G401.6 (cell line): ENCODE results near the gene TOPBP1.
"Not testable (repeated sequence)": the region's sequence is repeated elsewhere in the genome, so short reads cannot be mapped to it uniquely, and the experiment has no call there.

ENCODE experiments used
- FAIRE-seq: peaks from 2 replicates; lab custom pipeline; 2012; peaks lifted over from hg19 to GRCh38; lab: Jason Lieb, UNC

TOPBP1 gene

GRCh38 chr3:133661454-133662277 is at the start of gene TOPBP1:
TSS of gene TOPBP1 (minus strand) at chr3:133661941. CDS start at chr3:133661127, 814 bp downstream.
- FAIRE-seq: peak; percentile 56

GRCh38 chr3:133711013-133711412 is 49.3 kb upstream of the TOPBP1 start:
- no peak for FAIRE-seq

GRCh38 chr3:133709139-133709750 is 47.5 kb upstream of the TOPBP1 start:
- no peak for FAIRE-seq

- FAIRE-seq: no peak
These were observed 44.3 kb upstream of the TOPBP1 start for GRCh38 chr3:133706033-133706432.

GRCh38 chr3:133703915-133704314 is 42.2 kb upstream of the TOPBP1 start:
- no peak for FAIRE-seq

- no peak for FAIRE-seq
These were observed 40.0 kb upstream of the TOPBP1 start for GRCh38 chr3:133701435-133702358.

- FAIRE-seq: no peak
These were observed 38.6 kb upstream of the TOPBP1 start for GRCh38 chr3:133700351-133700750.

- no peak for FAIRE-seq
These were observed 38.2 kb upstream of the TOPBP1 start for GRCh38 chr3:133699903-133700302.

- FAIRE-seq: no peak
These were observed 37.7 kb upstream of the TOPBP1 start for GRCh38 chr3:133699467-133699866.

- no peak for FAIRE-seq
These were observed 36.2 kb upstream of the TOPBP1 start for GRCh38 chr3:133697960-133698359.

- FAIRE-seq: no peak
These were observed 33.9 kb upstream of the TOPBP1 start for GRCh38 chr3:133695560-133696171.

GRCh38 chr3:133694288-133695268 is 32.8 kb upstream of the TOPBP1 start:
- FAIRE-seq: no peak

GRCh38 chr3:133693821-133694220 is 32.1 kb upstream of the TOPBP1 start:
- FAIRE-seq: no peak

- no peak for FAIRE-seq
These were observed 31.0 kb upstream of the TOPBP1 start for GRCh38 chr3:133692759-133693158.

- no peak for FAIRE-seq
These were observed 29.7 kb upstream of the TOPBP1 start for GRCh38 chr3:133691273-133692107.

GRCh38 chr3:133677993-133678392 is 16.3 kb upstream of the TOPBP1 start:
- not testable (repeated sequence) for FAIRE-seq

- no peak for FAIRE-seq
These were observed 14.8 kb upstream of the TOPBP1 start for GRCh38 chr3:133676336-133677118.

- FAIRE-seq: no peak
These were observed 14.0 kb upstream of the TOPBP1 start for GRCh38 chr3:133675631-133676335.
